Measurements from ENCODE around the gene KCND2.

DNA sequence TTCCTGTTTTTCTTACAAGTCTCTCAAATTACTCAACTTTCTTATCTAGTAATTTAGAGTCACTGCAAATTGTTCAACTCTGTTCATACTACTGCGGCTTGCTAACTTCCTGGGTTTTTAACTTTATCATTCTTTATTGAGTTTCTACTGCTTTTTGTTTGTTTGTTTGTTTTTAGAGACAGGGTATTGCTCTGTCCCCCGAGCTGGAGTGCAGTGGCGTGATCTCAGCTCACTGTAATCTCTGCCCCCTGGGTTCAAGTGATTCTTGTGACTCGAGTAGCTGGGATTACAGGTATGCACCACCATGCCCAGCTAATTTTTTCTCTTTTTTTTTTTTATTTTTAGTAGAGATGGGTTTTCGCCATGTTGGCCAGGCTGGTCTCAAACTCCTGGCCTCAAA is 402.1 kb downstream of the KCND2 start:
- TF ChIP-seq, protein P1, sequence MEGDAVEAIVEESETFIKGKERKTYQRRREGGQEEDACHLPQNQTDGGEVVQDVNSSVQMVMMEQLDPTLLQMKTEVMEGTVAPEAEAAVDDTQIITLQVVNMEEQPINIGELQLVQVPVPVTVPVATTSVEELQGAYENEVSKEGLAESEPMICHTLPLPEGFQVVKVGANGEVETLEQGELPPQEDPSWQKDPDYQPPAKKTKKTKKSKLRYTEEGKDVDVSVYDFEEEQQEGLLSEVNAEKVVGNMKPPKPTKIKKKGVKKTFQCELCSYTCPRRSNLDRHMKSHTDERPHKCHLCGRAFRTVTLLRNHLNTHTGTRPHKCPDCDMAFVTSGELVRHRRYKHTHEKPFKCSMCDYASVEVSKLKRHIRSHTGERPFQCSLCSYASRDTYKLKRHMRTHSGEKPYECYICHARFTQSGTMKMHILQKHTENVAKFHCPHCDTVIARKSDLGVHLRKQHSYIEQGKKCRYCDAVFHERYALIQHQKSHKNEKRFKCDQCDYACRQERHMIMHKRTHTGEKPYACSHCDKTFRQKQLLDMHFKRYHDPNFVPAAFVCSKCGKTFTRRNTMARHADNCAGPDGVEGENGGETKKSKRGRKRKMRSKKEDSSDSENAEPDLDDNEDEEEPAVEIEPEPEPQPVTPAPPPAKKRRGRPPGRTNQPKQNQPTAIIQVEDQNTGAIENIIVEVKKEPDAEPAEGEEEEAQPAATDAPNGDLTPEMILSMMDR (IDR thresholded peaks at IDR 0.05), result no peak
- no peak for TF ChIP-seq POLR2A (IDR thresholded peaks at IDR 0.05)
